Ascending aorta (tissue), 2 donors: Measurements from ENCODE around the gene BRD9. TPM values are rescaled to one million over a fixed set of nuclear protein-coding genes. Genes with fewer than 3 reads are reported as not detected.
"Not testable (repeated sequence)": the region's sequence is repeated elsewhere in the genome, so short reads cannot be mapped to it uniquely, and the experiment has no call there.

ENCODE experiments used
- DNase-seq, 2 donors: peaks; one replicate each; pipeline ENCODE4 v3.0.0-alpha.2; 2019; ENCODE audit warnings: low spot score in 2 of 2
- H3K27ac ChIP-seq, 2 donors: fragments of 200-600 bp; sonication (generic); one replicate each; pipeline ENCODE4 v1.5.1; 2016 to 2017; ENCODE audit warnings: mild to moderate bottlenecking in 1 of 2
- H3K27me3 ChIP-seq: fragments of 200-600 bp; sonication (generic); one replicate; pipeline ENCODE4 v1.5.1; 2017
- H3K36me3 ChIP-seq, 2 donors: fragments of 200-600 bp; sonication (generic); one replicate each; pipeline ENCODE4 v1.5.1; 2016
- H3K4me1 ChIP-seq, 2 donors: fragments of 200-600 bp; sonication (generic); one replicate each; pipeline ENCODE4 v1.5.1; 2016 to 2017; ENCODE audit warnings: mild to moderate bottlenecking in 1 of 2
- H3K4me3 ChIP-seq, 2 donors: fragments of 200-600 bp; sonication (generic); one replicate each; pipeline ENCODE4 v1.5.1; 2016 to 2017; ENCODE audit warnings: mild to moderate bottlenecking in 1 of 2
- H3K9me3 ChIP-seq, 2 donors: fragments of 200-600 bp; sonication (generic); one replicate each; pipeline ENCODE4 v1.5.1; 2016
- CTCF ChIP-seq, 3 experiments: fragments of 200-600 bp in 2 of 3; fragments of 450-650 bp in 1 of 3; sonication (generic) in 2 of 3; IDR thresholded peaks; one replicate each; pipeline ENCODE4 v1.5.1; 2016 to 2019; ENCODE audit warnings: antibody characterized with exemption in 3 of 3, mild to moderate bottlenecking in 1 of 3, moderate library complexity in 1 of 3
- intact Hi-C: fragments of 100-400 bp; cut with DNase I; formaldehyde crosslinking; loops from one replicate; pipeline ENCODE4 v1.15.1; 2023
- total RNA-seq: library from RNA; depleted of rRNA; stranded (reverse); fragments of >200 nt; gene quantifications from one replicate; pipeline ENCODE4 v1.1.0, GENCODE V29; 2016

Gene BRD9
- total RNA-seq, 1 donor from 2014 or later = 13.6 TPM

DNA sequence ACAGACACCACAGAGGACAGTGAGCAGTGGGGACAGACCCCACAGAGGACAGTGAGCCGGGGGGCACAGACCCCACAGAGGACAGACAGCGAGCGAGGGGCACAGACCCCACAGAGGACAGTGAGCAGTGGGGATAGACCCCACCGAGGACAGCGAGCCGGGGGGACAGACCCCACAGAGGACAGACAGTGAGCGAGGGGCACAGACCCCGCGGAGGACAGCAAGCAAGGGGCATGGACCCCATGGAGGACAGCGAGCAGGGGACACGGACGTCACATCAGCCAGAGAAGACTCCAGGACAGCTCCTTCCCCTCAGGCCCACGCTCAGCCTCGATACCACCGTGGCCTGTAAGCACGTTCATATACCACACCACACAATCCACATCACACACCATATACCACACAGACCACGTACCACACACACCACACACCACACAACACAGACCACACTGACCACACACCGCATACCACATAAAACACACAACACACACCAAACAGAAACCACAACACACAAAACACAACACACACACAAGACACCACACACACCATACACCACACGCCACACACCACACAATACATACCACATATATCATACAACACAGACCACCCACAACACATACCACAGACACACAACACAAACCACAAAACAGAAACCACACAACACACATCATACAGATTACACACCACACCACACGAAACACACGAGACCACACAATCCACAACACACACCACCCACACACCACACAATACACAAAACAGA lies 36.6 kb downstream of the BRD9 start:
- H3K4me3 ChIP-seq = no peak overlapping the region
- no peaks in the 10 kb centered on the region for H3K36me3 ChIP-seq
- no peaks in the 10 kb centered on the region for H3K9me3 ChIP-seq
- intact Hi-C loops = no loop called here
- no peak for TF ChIP-seq CTCF (IDR thresholded peaks at IDR 0.05)
- H3K27ac ChIP-seq = no peak overlapping the region
- DNase-seq = no peak
- no peaks in the 10 kb centered on the region for H3K27me3 ChIP-seq
- no peaks in the 10 kb centered on the region for H3K4me1 ChIP-seq

DNA sequence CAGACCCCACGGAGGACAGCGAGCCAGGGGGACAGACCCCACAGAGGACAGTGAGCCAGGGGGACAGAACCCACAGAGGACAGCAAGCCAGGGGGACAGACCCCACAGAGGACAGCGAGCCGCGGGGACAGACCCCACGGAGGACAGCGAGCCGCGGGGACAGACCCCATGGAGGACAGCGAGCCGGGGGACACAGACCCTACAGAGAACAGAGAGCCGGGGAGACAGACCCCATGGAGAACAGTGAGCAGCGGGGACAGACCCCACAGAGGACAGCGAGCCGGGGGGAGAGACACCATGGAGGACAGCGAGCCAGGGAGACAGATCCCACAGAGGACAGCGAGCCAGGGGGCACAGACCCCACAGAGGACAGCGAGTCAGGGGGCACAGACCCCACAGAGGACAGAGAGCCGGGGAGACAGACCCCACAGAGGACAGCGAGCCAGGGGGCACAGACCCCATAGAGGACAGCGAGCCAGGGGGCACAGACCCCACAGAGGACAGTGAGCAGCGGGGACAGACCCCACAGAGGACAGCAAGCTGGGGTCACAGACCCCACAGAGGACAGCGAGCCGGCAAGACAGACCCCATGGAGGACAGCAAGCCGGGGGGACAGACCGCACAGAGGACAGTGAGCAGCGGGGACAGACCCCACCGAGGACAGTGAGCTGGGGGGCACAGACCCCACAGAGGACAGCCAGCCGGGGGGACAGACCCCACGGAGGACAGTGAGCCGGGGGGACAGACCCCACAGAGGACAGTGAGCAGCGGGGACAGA lies 37.4 kb downstream of the BRD9 start:
- Histone ChIP-seq H3K36me3 (no peaks in the 10 kb centered on the region), H3K27me3 (no peaks in the 10 kb centered on the region), H3K4me1 (no peaks in the 10 kb centered on the region), H3K4me3 (no peak overlapping the region), H3K27ac (no peak overlapping the region), H3K9me3 (no peaks in the 10 kb centered on the region)
- intact Hi-C loops = no loop called here
- no peak for TF ChIP-seq CTCF (IDR thresholded peaks at IDR 0.05)
- DNase-seq = no peak

DNA sequence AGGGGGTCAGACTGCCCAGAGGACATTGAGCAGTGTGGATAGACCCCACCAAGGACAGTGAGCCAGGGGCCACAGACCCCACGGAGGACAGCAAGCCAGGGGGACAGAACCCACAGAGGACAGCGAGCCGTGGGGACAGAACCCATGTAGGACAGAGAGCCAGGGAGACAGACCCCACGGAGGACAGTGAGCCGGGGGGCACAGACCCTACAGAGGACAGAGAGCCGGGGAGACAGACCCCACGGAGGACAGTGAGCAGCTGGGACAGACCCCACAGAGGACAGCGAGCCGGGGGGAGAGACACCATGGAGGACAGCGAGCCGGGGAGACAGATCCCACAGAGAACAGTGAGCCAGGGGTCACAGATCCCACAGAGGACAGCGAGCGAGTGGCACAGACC lies 38.4 kb downstream of the BRD9 start:
- no peak for TF ChIP-seq CTCF (IDR thresholded peaks at IDR 0.05)
- no peaks in the 10 kb centered on the region for H3K27me3 ChIP-seq
- H3K36me3 ChIP-seq = no peaks in the 10 kb centered on the region
- H3K9me3 ChIP-seq = no peaks in the 10 kb centered on the region
- H3K4me3 ChIP-seq = no peak overlapping the region
- no peak overlapping the region for H3K27ac ChIP-seq
- H3K4me1 ChIP-seq = no peaks in the 10 kb centered on the region
- DNase-seq = no peak
- intact Hi-C loops = no loop called here

DNA sequence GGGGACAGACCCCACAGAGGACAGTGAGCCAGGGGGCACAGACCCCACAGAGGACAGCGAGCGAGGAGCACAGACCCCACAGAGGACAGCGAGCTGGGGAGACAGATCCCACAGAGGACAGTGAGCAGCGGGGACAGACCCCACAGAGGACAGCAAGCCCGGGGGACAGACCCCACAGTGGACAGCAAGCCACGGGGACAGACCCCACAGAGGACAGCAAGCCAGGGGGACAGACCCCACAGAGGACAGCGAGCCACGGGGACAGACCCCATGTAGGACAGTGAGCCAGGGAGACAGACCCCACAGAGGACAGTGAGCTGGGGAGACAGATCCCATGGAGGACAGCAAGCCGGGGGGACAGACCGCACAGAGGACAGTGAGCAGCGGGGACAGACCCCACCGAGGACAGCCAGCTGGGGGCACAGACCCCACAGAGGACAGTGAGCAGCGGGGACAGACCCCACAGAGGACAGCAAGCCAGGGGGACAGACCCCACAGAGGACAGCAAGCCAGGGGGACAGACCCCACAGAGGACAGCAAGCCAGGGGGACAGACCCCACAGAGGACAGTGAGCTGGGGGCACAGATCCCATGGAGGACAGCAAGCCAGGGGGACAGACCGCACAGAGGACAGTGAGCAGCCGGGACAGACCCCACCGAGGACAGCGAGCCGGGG lies 39.0 kb downstream of the BRD9 start:
- H3K9me3 ChIP-seq, intact Hi-C loops, H3K4me1 ChIP-seq, H3K27ac ChIP-seq, H3K27me3 ChIP-seq, H3K36me3 ChIP-seq, H3K4me3 ChIP-seq, DNase-seq: not testable (repeated sequence)

- Histone ChIP-seq H3K27me3 (no peaks in the 10 kb centered on the region), H3K36me3 (no peaks in the 10 kb centered on the region), H3K4me3 (no peak overlapping the region), H3K4me1 (no peaks in the 10 kb centered on the region), H3K9me3 (no peaks in the 10 kb centered on the region), H3K27ac (no peak overlapping the region)
- DNase-seq = no peak
- intact Hi-C loops = no loop called here
- TF ChIP-seq CTCF (IDR thresholded peaks at IDR 0.05) = no peak
These were observed 39.9 kb downstream of the BRD9 start for GRCh38 chr5:852431-853401.
